ENCODE results near the gene ROR1.

DNA sequence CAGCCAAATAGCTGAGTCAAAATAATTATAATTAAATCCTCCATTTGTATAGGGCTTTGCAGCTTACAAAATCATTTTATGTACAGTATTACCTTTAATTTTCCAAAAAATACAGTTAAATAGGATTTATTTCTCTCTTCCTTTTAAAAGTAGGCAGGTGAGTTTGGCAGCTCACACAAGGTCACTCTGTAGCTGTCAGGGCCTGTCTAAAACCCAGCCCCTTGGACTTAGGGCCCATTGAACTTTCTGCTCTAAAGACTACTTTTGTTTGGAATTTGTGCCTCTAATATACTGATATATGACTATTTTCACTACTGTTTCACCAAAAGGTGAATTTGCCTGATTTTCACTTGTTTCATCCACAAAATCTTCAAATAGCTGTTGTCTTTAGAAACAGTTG lies 10.3 kb downstream of the ROR1 start:
- TF ChIP-seq PATZ1 (CRISPR knock-in tag; IDR thresholded peaks at IDR 0.05; ENCODE audit: borderline replicate concordance) = no peak
- TF ChIP-seq TOX (CRISPR knock-in tag; IDR thresholded peaks at IDR 0.05; ENCODE audit: borderline replicate concordance) = no peak
- no peak for TF ChIP-seq POU6F1 (CRISPR knock-in tag; IDR thresholded peaks at IDR 0.05; ENCODE audit: borderline replicate concordance, low read depth)
- no peak for TF ChIP-seq BACH2 (CRISPR knock-in tag; IDR thresholded peaks at IDR 0.05; ENCODE audit: borderline replicate concordance)
- TF ChIP-seq ZFP30 (CRISPR knock-in tag; IDR thresholded peaks at IDR 0.05) = no peak

Data from SK-N-SH treated with all-trans-retinoic acid at 6 μM for 48 hours (cell line).